CD4-positive, alpha-beta T cell (primary cell): ENCODE measurements around the gene SLCO4A1. TPM values are rescaled to one million over a fixed set of nuclear protein-coding genes. Genes with fewer than 3 reads are reported as not detected.

Experiments used
- ATAC-seq: fragments of 200-7000 bp; cut with Tn5 transposase; one replicate; pipeline ENCODE4 v1.10.0; 2022; ENCODE audit warnings: mild to moderate bottlenecking; ENCODE audit not compliant: poor library complexity
- CTCF ChIA-PET: fragments of 350-600 bp; sonication (Branson Sonifier 250); formaldehyde crosslinking; loops from one replicate; lab custom pipeline; 2021; ENCODE audit warnings: antibody characterized with exemption, inconsistent platforms; lab: Charles Lee
- POLR2A ChIA-PET: fragments of 350-600 bp; sonication (Branson Sonifier 250); formaldehyde crosslinking; loops from one replicate; lab custom pipeline; 2021; ENCODE audit warnings: antibody characterized with exemption, inconsistent platforms; lab: Charles Lee
- DNase-seq, 14 experiments: peaks; one replicate each; pipeline ENCODE4 v3.0.0-alpha.2; 2013 to 2020; ENCODE audit warnings: mixed read lengths in 2 of 14
- H3K27ac ChIP-seq, 2 donors: one replicate each; pipeline versions ENCODE4 v1.5.1 to v1.7.0; 2013; ENCODE audit warnings: low read length in 2 of 2, low read depth in 1 of 2, mild to moderate bottlenecking in 1 of 2
- H3K27me3 ChIP-seq, 2 experiments: 1 replicate in 1 of 2; 2 replicates in 1 of 2; pipeline versions ENCODE4 v1.6.1 to v1.7.0; 2013; ENCODE audit warnings: low read length in 2 of 2, control low read depth in 1 of 2, mild to moderate bottlenecking in 1 of 2, moderate library complexity in 1 of 2; ENCODE audit not compliant: insufficient read depth in 2 of 2, control insufficient read depth in 1 of 2
- H3K36me3 ChIP-seq: one replicate; pipeline ENCODE4 v1.6.1; 2013; ENCODE audit warnings: low read length, control low read depth; ENCODE audit not compliant: insufficient read depth
- H3K4me1 ChIP-seq: one replicate; pipeline ENCODE4 v1.6.1; 2013; ENCODE audit warnings: low read length, control low read depth; ENCODE audit not compliant: insufficient read depth
- H3K4me3 ChIP-seq: one replicate; pipeline ENCODE4 v1.5.1; 2013; ENCODE audit warnings: mild to moderate bottlenecking, low read length, moderate library complexity
- H3K9me3 ChIP-seq, 2 experiments: 1 replicate in 1 of 2; 2 replicates in 1 of 2; pipeline versions ENCODE4 v1.6.1 to v1.7.0; 2013; ENCODE audit warnings: low read length in 2 of 2, mild to moderate bottlenecking in 2 of 2, control low read depth in 1 of 2, moderate library complexity in 1 of 2; ENCODE audit not compliant: control insufficient read depth in 1 of 2, insufficient read depth in 1 of 2
- H3K27ac Mint-ChIP-seq: one replicate; pipeline ENCODE4 v1.8.0; 2020; ENCODE audit warnings: mixed read lengths
- H3K27me3 Mint-ChIP-seq: one replicate; pipeline ENCODE4 v1.8.0; 2021; ENCODE audit warnings: mixed read lengths
- H3K36me3 Mint-ChIP-seq: one replicate; pipeline ENCODE4 v1.8.0; 2021; ENCODE audit warnings: low read depth, mixed read lengths
- H3K4me1 Mint-ChIP-seq: one replicate; pipeline ENCODE4 v1.8.0; 2021; ENCODE audit warnings: low read depth, mixed read lengths
- H3K4me3 Mint-ChIP-seq: one replicate; pipeline ENCODE4 v1.8.0; 2020; ENCODE audit warnings: mild to moderate bottlenecking, mixed read lengths
- H3K9me3 Mint-ChIP-seq: one replicate; pipeline ENCODE4 v1.8.0; 2020; ENCODE audit warnings: mixed read lengths
- CTCF ChIP-seq: fragments of 200-600 bp; IDR thresholded peaks from one replicate; pipeline ENCODE4 v1.8.0; 2022; ENCODE audit warnings: antibody characterized with exemption, mild to moderate bottlenecking
- intact Hi-C, 2 experiments: fragments of 100-400 bp; cut with DNase I in 1 of 2; cut with micrococcal nuclease in 1 of 2; formaldehyde crosslinking; loops; one replicate each; pipeline versions ENCODE4 v1.15.1 to v1.9.0; 2023 to 2025; cut with DNase I, micrococcal nuclease
- total RNA-seq, 174 experiments: library from RNA in 2 of 174; stranded (reverse) in 2 of 174; gene quantifications; one replicate each; pipeline ENCODE4 v1.2.3 and lab custom pipeline; 2021 to 2026

SLCO4A1 gene
- total RNA-seq, 2 experiments from 2014 or later = 2.3 to 2.5 TPM

GRCh38 chr20:62670156-62670555, 27.9 kb downstream of the SLCO4A1 start:
- Histone ChIP-seq H3K27me3 (no peaks in the 10 kb centered on the region), H3K4me3 (no peak overlapping the region), H3K4me1 (no peaks in the 10 kb centered on the region), H3K27ac (no peak overlapping the region), H3K9me3 (no peaks in the 10 kb centered on the region), H3K36me3 (no peaks in the 10 kb centered on the region)
- H3K27me3 Mint-ChIP-seq = no peaks in the 10 kb centered on the region
- no peaks in the 10 kb centered on the region for H3K9me3 Mint-ChIP-seq
- CTCF ChIA-PET = no interaction called here
- no peak overlapping the region for H3K4me3 Mint-ChIP-seq
- no peak for DNase-seq
- TF ChIP-seq CTCF = no peak
- H3K27ac Mint-ChIP-seq = no peak overlapping the region
- POLR2A ChIA-PET = no interaction called here
- intact Hi-C loops = no loop called here
- H3K4me1 Mint-ChIP-seq = no peaks in the 10 kb centered on the region
- ATAC-seq = no peak
- H3K36me3 Mint-ChIP-seq = no peaks in the 10 kb centered on the region

GRCh38 chr20:62670998-62671397, 28.7 kb downstream of the SLCO4A1 start:
- no peaks in the 10 kb centered on the region for H3K27me3 ChIP-seq
- no peaks in the 10 kb centered on the region for H3K4me1 ChIP-seq
- H3K4me1 Mint-ChIP-seq = no peaks in the 10 kb centered on the region
- no peaks in the 10 kb centered on the region for H3K27me3 Mint-ChIP-seq
- no peaks in the 10 kb centered on the region for H3K36me3 Mint-ChIP-seq
- H3K4me3 Mint-ChIP-seq = no peak overlapping the region
- TF ChIP-seq CTCF = no peak
- POLR2A ChIA-PET = no interaction called here
- H3K27ac ChIP-seq = no peak overlapping the region
- CTCF ChIA-PET = no interaction called here
- H3K9me3 Mint-ChIP-seq = no peaks in the 10 kb centered on the region
- H3K36me3 ChIP-seq = no peaks in the 10 kb centered on the region
- ATAC-seq = no peak
- intact Hi-C loops = no loop called here
- no peak overlapping the region for H3K27ac Mint-ChIP-seq
- DNase-seq = no peak
- no peak overlapping the region for H3K4me3 ChIP-seq
- H3K9me3 ChIP-seq = no peaks in the 10 kb centered on the region

- intact Hi-C loops = no loop called here
- Mint-ChIP-seq H3K4me3 (no peak overlapping the region), H3K27ac (no peak overlapping the region), H3K9me3 (no peaks in the 10 kb centered on the region), H3K36me3 (no peaks in the 10 kb centered on the region), H3K27me3 (no peaks in the 10 kb centered on the region), H3K4me1 (no peaks in the 10 kb centered on the region)
- POLR2A ChIA-PET = no interaction called here
- no peaks in the 10 kb centered on the region for H3K27me3 ChIP-seq
- no peaks in the 10 kb centered on the region for H3K9me3 ChIP-seq
- DNase-seq (no peak), ATAC-seq (no peak)
- H3K4me1 ChIP-seq = no peaks in the 10 kb centered on the region
- CTCF ChIA-PET = no interaction called here
- H3K4me3 ChIP-seq = no peak overlapping the region
- H3K36me3 ChIP-seq = no peaks in the 10 kb centered on the region
- TF ChIP-seq CTCF = no peak
- H3K27ac ChIP-seq = no peak overlapping the region
These were observed 29.5 kb downstream of the SLCO4A1 start for GRCh38 chr20:62671765-62672164.
